ENCODE results near the gene CRACR2B. TPM values are rescaled to one million over a fixed set of nuclear protein-coding genes. Genes with fewer than 3 reads are reported as not detected.

The CRACR2B gene
- total and polyA plus RNA-seq, 10 of the 15 experiments (the other 5 are each of a cell fraction or from before 2014, with no cell fraction given) = 0.10 to 33.7 (median 12.7) TPM

DNA sequence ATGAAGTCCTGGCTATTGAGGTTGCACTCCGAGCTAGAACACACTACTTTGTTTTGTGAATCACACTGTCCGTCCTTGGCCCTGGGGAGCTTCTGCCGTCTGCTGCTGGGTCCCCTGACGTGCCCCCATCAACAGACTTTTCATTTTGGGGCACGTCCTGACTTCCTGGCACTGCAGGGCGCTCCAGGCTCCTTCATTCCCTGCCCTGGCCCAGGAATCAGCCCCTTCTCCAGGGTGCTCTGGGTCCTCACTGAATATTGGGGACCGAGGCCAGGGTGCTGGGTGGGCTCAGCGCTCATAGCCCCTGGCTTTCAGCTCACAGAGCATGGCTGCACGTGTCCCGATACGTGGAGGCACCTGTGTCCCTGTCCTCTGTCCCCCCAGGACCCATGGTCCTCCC lies 37.2 kb downstream of the CRACR2B start:
- Histone ChIP-seq H3K4me1 (ENCODE audit: control insufficient read depth, insufficient read depth, low read length) (no peaks in the 10 kb centered on the region), H3K27me3 (replicated peaks in 1 of 2; ENCODE audit: control insufficient read depth in 2 of 2, insufficient read depth in 2 of 2, low read length in 1 of 2) (no peaks in the 10 kb centered on the region), H3K27ac (ENCODE audit: control insufficient read depth, insufficient read depth) (no peak overlapping the region), H3K9me3 (replicated peaks; ENCODE audit: control insufficient read depth, insufficient read depth, low read length) (no peaks in the 10 kb centered on the region), H3K36me3 (ENCODE audit: control insufficient read depth in 2 of 2, insufficient read depth in 2 of 2, low read length in 1 of 2) (no peaks in the 10 kb centered on the region), H3K4me3 (no peak overlapping the region), H4K20me1 (ENCODE audit: control insufficient read depth, insufficient read depth) (no peaks in the 10 kb centered on the region), H2AFZ (ENCODE audit: control insufficient read depth, low read depth, low read length) (no peak overlapping the region), H3K79me2 (ENCODE audit: control insufficient read depth, insufficient read depth, low read length) (no peaks in the 10 kb centered on the region), H3K9ac (ENCODE audit: control insufficient read depth, insufficient read depth, low read length) (no peak overlapping the region), H3K4me2 (ENCODE audit: control insufficient read depth, insufficient read depth) (no peak overlapping the region)
- ATAC-seq = no peak
- WGBS (ENCODE audit: insufficient coverage, insufficient replicate concordance, low lambda C conversion rate, missing lambda C conversion rate) = 46% methylated on average over 9 of the region's 11 CpGs
- POLR2A ChIA-PET = no interaction called here
- SMC1A ChIA-PET (ENCODE audit: uncharacterized antibody, unreplicated experiment) = no interaction called here
- RAD21 ChIA-PET (ENCODE audit: unreplicated experiment) = no interaction called here
- FAIRE-seq = no peak
- intact Hi-C loops (cut with micrococcal nuclease; ENCODE audit: unreplicated experiment) (no loop called here), in situ Hi-C loops (cut with MboI) (no loop called here)
- no TSS peak for BruUV-seq (replicated peaks)
- no peak for DNase-seq (ENCODE audit: low read depth, low spot score)
- TF ChIP-seq, protein P1, sequence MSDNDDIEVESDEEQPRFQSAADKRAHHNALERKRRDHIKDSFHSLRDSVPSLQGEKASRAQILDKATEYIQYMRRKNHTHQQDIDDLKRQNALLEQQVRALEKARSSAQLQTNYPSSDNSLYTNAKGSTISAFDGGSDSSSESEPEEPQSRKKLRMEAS (IDR thresholded peaks at IDR 0.05; ENCODE audit: low read depth, low read length) = no peak
- TF ChIP-seq GABPA (IDR thresholded peaks at IDR 0.05; ENCODE audit: low read depth) = no peak
- TF ChIP-seq ATF7 (IDR thresholded peaks at IDR 0.05; ENCODE audit: low read depth) = no peak
- TF ChIP-seq GATAD2B (conservative IDR thresholded peaks at IDR 0.05; ENCODE audit: low read depth) = no peak
- TF ChIP-seq EED (IDR thresholded peaks at IDR 0.05; ENCODE audit: low read depth) = no peak
- TF ChIP-seq CREM (IDR thresholded peaks at IDR 0.05; ENCODE audit: low read depth) = no peak
- no peak for TF ChIP-seq MYC (IDR thresholded peaks at IDR 0.05; ENCODE audit: insufficient read depth, insufficient read length, insufficient replicate concordance, low read length, severe bottlenecking)
- no peak for TF ChIP-seq ZZZ3 (IDR thresholded peaks at IDR 0.05; ENCODE audit: control insufficient read depth, insufficient read length, low read depth)
- TF ChIP-seq, protein P2, sequence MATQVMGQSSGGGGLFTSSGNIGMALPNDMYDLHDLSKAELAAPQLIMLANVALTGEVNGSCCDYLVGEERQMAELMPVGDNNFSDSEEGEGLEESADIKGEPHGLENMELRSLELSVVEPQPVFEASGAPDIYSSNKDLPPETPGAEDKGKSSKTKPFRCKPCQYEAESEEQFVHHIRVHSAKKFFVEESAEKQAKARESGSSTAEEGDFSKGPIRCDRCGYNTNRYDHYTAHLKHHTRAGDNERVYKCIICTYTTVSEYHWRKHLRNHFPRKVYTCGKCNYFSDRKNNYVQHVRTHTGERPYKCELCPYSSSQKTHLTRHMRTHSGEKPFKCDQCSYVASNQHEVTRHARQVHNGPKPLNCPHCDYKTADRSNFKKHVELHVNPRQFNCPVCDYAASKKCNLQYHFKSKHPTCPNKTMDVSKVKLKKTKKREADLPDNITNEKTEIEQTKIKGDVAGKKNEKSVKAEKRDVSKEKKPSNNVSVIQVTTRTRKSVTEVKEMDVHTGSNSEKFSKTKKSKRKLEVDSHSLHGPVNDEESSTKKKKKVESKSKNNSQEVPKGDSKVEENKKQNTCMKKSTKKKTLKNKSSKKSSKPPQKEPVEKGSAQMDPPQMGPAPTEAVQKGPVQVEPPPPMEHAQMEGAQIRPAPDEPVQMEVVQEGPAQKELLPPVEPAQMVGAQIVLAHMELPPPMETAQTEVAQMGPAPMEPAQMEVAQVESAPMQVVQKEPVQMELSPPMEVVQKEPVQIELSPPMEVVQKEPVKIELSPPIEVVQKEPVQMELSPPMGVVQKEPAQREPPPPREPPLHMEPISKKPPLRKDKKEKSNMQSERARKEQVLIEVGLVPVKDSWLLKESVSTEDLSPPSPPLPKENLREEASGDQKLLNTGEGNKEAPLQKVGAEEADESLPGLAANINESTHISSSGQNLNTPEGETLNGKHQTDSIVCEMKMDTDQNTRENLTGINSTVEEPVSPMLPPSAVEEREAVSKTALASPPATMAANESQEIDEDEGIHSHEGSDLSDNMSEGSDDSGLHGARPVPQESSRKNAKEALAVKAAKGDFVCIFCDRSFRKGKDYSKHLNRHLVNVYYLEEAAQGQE (IDR thresholded peaks at IDR 0.05; ENCODE audit: low read depth, low read length) = no peak
- TF ChIP-seq SUPT20H (IDR thresholded peaks at IDR 0.05; ENCODE audit: borderline replicate concordance, control insufficient read depth, low read depth, low read length) = no peak
- CTCF ChIA-PET = no interaction called here
